Activated T-helper 2 cell treated with anti-CD3 and anti-CD28 coated beads, Interferon-gamma antibody, Interleukin-2, Interleukin-4, amounts not matched to agents 10 μg/mL and 5 μg/mL and 100 μg/mL, durations not matched to agents 14 hours and 24 hours and 36 hours (primary cell): Measurements from ENCODE around the gene CAMK1D. TPM values are rescaled to one million over a fixed set of nuclear protein-coding genes. Genes with fewer than 3 reads are reported as not detected.
A peak's percentile ranks its signal among the peaks of the same experiment; 100 is the strongest.
"Not testable (repeated sequence)": the region's sequence is repeated elsewhere in the genome, so short reads cannot be mapped to it uniquely, and the experiment has no call there.

Experiments
- DNase-seq: peaks from one replicate; pipeline ENCODE4 v3.0.0; 2021; ENCODE audit warnings: low spot score
- H3K27ac Mint-ChIP-seq: one replicate; pipeline ENCODE4 v1.8.0; 2021; ENCODE audit warnings: mixed read lengths
- H3K27me3 Mint-ChIP-seq: one replicate; pipeline ENCODE4 v1.8.0; 2021; ENCODE audit warnings: low read depth, mixed read lengths
- H3K36me3 Mint-ChIP-seq: one replicate; pipeline ENCODE4 v1.8.0; 2021; ENCODE audit warnings: low read depth, mixed read lengths
- H3K4me1 Mint-ChIP-seq: one replicate; pipeline ENCODE4 v1.8.0; 2021; ENCODE audit warnings: low read depth, mixed read lengths
- H3K4me3 Mint-ChIP-seq: one replicate; pipeline ENCODE4 v1.8.0; 2021; ENCODE audit warnings: low read depth, mild to moderate bottlenecking, moderate library complexity, mixed read lengths
- H3K9me3 Mint-ChIP-seq: one replicate; pipeline ENCODE4 v1.8.0; 2021; ENCODE audit warnings: mixed read lengths
- intact Hi-C: fragments of 100-400 bp; cut with micrococcal nuclease; formaldehyde crosslinking; loops from one replicate; pipeline ENCODE4 v1.15.1; 2023
- total RNA-seq: library from RNA; stranded (reverse); gene quantifications from 2 replicates; pipeline ENCODE4 v1.2.3, GENCODE V29; 2022

Gene CAMK1D
- total RNA-seq, 1 donor from 2014 or later, result 5.7 TPM

- intact Hi-C loops, result loop anchor here (1.0 to 2.0 kb wide), 2 partner anchors 9 to 60 kb away; no protein-coding TSS in a partner anchor
- DNase-seq, result no peak
- Mint-ChIP-seq H3K4me1 (peaks cover 32% of the 10 kb centered on the region), H3K36me3 (peaks cover 5% of the 10 kb centered on the region), H3K4me3 (no peak overlapping the region), H3K9me3 (peaks cover 7% of the 10 kb centered on the region), H3K27ac (peak overlapping the region; percentile 53), H3K27me3 (no peaks in the 10 kb centered on the region)
Measured at GRCh38 chr10:12720217-12720981, 371.1 kb downstream of the CAMK1D start.

- peaks cover 7% of the 10 kb centered on the region for H3K9me3 Mint-ChIP-seq
- H3K27ac Mint-ChIP-seq, result no peak overlapping the region
- intact Hi-C loops, result loop anchor here (2.0 kb wide), 1 partner anchor 59 kb away; no protein-coding TSS in a partner anchor
- H3K27me3 Mint-ChIP-seq, result no peaks in the 10 kb centered on the region
- H3K4me1 Mint-ChIP-seq, result peaks cover 33% of the 10 kb centered on the region
- peaks cover 5% of the 10 kb centered on the region for H3K36me3 Mint-ChIP-seq
- H3K4me3 Mint-ChIP-seq, result no peak overlapping the region
- DNase-seq, result no peak
Measured at GRCh38 chr10:12721334-12721733, 372.0 kb downstream of the CAMK1D start.

- Mint-ChIP-seq H3K27me3 (no peaks in the 10 kb centered on the region), H3K4me1 (peaks cover 34% of the 10 kb centered on the region), H3K27ac (no peak overlapping the region), H3K36me3 (peaks cover 5% of the 10 kb centered on the region), H3K9me3 (peaks cover 7% of the 10 kb centered on the region), H3K4me3 (no peak overlapping the region)
- no peak for DNase-seq
- intact Hi-C loops, result no loop called here
Measured at GRCh38 chr10:12723220-12723619, 373.9 kb downstream of the CAMK1D start.

GRCh38 chr10:12724807-12725579 is 375.6 kb downstream of the CAMK1D start:
- no peak overlapping the region for H3K27ac Mint-ChIP-seq
- no peak for DNase-seq
- peaks cover 21% of the 10 kb centered on the region for H3K4me1 Mint-ChIP-seq
- intact Hi-C loops, result no loop called here
- no peaks in the 10 kb centered on the region for H3K36me3 Mint-ChIP-seq
- no peaks in the 10 kb centered on the region for H3K27me3 Mint-ChIP-seq
- H3K9me3 Mint-ChIP-seq, result no peaks in the 10 kb centered on the region
- no peak overlapping the region for H3K4me3 Mint-ChIP-seq

GRCh38 chr10:12725580-12725888 is 376.2 kb downstream of the CAMK1D start:
- H3K27ac Mint-ChIP-seq, H3K9me3 Mint-ChIP-seq, H3K4me3 Mint-ChIP-seq, DNase-seq, intact Hi-C loops, H3K36me3 Mint-ChIP-seq, H3K27me3 Mint-ChIP-seq: not testable (repeated sequence)
- peaks cover 15% of the 10 kb centered on the region for H3K4me1 Mint-ChIP-seq

GRCh38 chr10:12726971-12727831 is 377.9 kb downstream of the CAMK1D start:
- Mint-ChIP-seq H3K27ac (peak overlapping the region; percentile 38), H3K4me1 (peaks cover 10% of the 10 kb centered on the region), H3K36me3 (no peaks in the 10 kb centered on the region), H3K27me3 (no peaks in the 10 kb centered on the region), H3K4me3 (no peak overlapping the region), H3K9me3 (no peaks in the 10 kb centered on the region)
- no peak for DNase-seq
- intact Hi-C loops, result no loop called here

- H3K9me3 Mint-ChIP-seq, result no peaks in the 10 kb centered on the region
- DNase-seq, result no peak
- intact Hi-C loops, result no loop called here
- no peak overlapping the region for H3K27ac Mint-ChIP-seq
- H3K4me3 Mint-ChIP-seq, result no peak overlapping the region
- H3K27me3 Mint-ChIP-seq, result no peaks in the 10 kb centered on the region
- H3K4me1 Mint-ChIP-seq, result peaks cover 11% of the 10 kb centered on the region
- no peaks in the 10 kb centered on the region for H3K36me3 Mint-ChIP-seq
Measured at GRCh38 chr10:12727832-12728215, 378.5 kb downstream of the CAMK1D start.

GRCh38 chr10:12728494-12728893 is 379.1 kb downstream of the CAMK1D start:
- Mint-ChIP-seq H3K9me3 (no peaks in the 10 kb centered on the region), H3K4me3 (no peak overlapping the region), H3K36me3 (no peaks in the 10 kb centered on the region), H3K4me1 (peaks cover 12% of the 10 kb centered on the region), H3K27me3 (no peaks in the 10 kb centered on the region), H3K27ac (no peak overlapping the region)
- DNase-seq, result no peak
- intact Hi-C loops, result no loop called here

GRCh38 chr10:12729885-12730284 is 380.5 kb downstream of the CAMK1D start:
- intact Hi-C loops, result no loop called here
- no peaks in the 10 kb centered on the region for H3K27me3 Mint-ChIP-seq
- no peak for DNase-seq
- no peak overlapping the region for H3K27ac Mint-ChIP-seq
- peaks cover 10% of the 10 kb centered on the region for H3K4me1 Mint-ChIP-seq
- no peak overlapping the region for H3K4me3 Mint-ChIP-seq
- no peaks in the 10 kb centered on the region for H3K36me3 Mint-ChIP-seq
- H3K9me3 Mint-ChIP-seq, result no peaks in the 10 kb centered on the region

GRCh38 chr10:12730809-12731519 is 381.6 kb downstream of the CAMK1D start:
- intact Hi-C loops, result no loop called here
- H3K4me1 Mint-ChIP-seq, result peaks cover 5% of the 10 kb centered on the region
- no peak overlapping the region for H3K27ac Mint-ChIP-seq
- H3K9me3 Mint-ChIP-seq, result no peaks in the 10 kb centered on the region
- H3K27me3 Mint-ChIP-seq, result no peaks in the 10 kb centered on the region
- no peaks in the 10 kb centered on the region for H3K36me3 Mint-ChIP-seq
- no peak overlapping the region for H3K4me3 Mint-ChIP-seq
- DNase-seq, result no peak

- H3K4me1 Mint-ChIP-seq, result peaks cover 2% of the 10 kb centered on the region
- H3K27ac Mint-ChIP-seq, result no peak overlapping the region
- intact Hi-C loops, result no loop called here
- no peaks in the 10 kb centered on the region for H3K9me3 Mint-ChIP-seq
- no peak for DNase-seq
- no peaks in the 10 kb centered on the region for H3K27me3 Mint-ChIP-seq
- H3K4me3 Mint-ChIP-seq, result no peak overlapping the region
- no peaks in the 10 kb centered on the region for H3K36me3 Mint-ChIP-seq
Measured at GRCh38 chr10:12733271-12733670, 383.9 kb downstream of the CAMK1D start.

- no peak for DNase-seq
- intact Hi-C loops, result no loop called here
- Mint-ChIP-seq H3K36me3 (no peaks in the 10 kb centered on the region), H3K4me1 (peaks cover 2% of the 10 kb centered on the region), H3K27ac (no peak overlapping the region), H3K9me3 (no peaks in the 10 kb centered on the region), H3K27me3 (no peaks in the 10 kb centered on the region), H3K4me3 (no peak overlapping the region)
Measured at GRCh38 chr10:12735843-12736462, 386.6 kb downstream of the CAMK1D start.
